Measurements from ENCODE around the gene FRZB.

FRZB gene

GRCh38 chr2:182834293-182834692 lies 32.1 kb downstream of the FRZB start:
- no peak for DNase-seq (ENCODE audit: low read depth in 2 of 2)

DNA sequence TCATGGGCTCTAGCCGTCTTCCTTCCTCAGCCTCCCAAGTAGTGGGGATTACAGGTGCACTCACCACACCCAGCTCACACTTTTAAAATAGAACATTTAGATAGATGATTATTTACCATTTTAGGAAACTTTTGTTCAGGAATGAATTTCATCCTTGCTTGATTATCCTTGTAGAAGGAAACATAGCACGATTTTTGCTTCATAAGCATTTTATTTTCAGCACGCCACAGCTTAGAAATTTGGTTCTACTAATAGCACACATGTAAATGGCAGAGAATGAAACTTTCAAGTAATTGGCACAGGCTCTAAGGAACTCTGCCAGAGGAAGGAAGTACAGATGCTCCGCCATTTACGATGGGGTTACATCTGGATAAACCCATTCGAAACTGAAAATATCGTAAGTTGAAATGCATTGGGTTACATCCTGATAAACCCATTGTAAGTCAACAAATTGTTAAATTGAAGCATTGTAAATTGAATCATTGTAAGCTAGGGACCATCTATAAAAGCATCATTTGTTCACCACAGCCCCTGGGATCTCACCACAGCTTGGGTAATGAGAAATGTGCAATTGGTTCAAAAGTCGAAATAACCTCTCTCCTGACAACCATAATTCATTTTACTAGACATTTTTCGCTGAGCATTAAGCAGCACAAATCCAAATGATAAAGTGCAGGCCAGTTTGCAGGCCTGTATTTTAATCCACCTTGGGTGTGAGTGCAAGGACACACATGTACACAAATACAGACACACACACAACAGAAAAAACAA lies 33.2 kb downstream of the FRZB start:
- DNase-seq (ENCODE audit: low read depth in 2 of 2) = no peak

GRCh38 chr2:182831921-182832320 lies 34.5 kb downstream of the FRZB start:
- DNase-seq (ENCODE audit: low read depth in 2 of 2) = no peak

- no peak for DNase-seq (ENCODE audit: low read depth in 2 of 2)
Measured at GRCh38 chr2:182831101-182831500, 35.3 kb downstream of the FRZB start.

- no peak for DNase-seq (ENCODE audit: low read depth in 2 of 2)
Measured at GRCh38 chr2:182827182-182827879, 39.1 kb downstream of the FRZB start.

GRCh38 chr2:182826496-182826895 lies 39.9 kb downstream of the FRZB start:
- no peak for DNase-seq (ENCODE audit: low read depth in 2 of 2)

DNA sequence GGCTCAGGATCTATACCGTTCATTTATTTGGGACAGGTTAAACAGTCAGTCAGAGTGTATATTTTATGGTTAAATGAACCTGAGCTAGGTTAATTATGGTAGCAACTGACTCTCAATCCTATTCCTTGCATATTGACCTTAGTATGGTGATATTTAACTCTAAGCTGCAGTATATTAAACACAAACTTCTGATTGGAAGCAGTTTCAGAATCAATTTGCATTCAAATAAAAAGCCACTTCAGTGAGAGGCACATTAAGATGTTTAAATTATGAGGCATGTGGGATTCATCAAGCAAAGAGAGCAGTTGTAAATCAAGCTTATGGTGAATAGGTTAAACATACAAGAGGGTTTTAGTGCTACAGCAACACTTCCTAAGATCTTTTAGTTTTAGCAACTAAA lies 40.4 kb downstream of the FRZB start:
- no peak for DNase-seq (ENCODE audit: low read depth in 2 of 2)

GRCh38 chr2:182824767-182825158 lies 41.7 kb downstream of the FRZB start:
- no peak for DNase-seq (ENCODE audit: low read depth in 2 of 2)

DNA sequence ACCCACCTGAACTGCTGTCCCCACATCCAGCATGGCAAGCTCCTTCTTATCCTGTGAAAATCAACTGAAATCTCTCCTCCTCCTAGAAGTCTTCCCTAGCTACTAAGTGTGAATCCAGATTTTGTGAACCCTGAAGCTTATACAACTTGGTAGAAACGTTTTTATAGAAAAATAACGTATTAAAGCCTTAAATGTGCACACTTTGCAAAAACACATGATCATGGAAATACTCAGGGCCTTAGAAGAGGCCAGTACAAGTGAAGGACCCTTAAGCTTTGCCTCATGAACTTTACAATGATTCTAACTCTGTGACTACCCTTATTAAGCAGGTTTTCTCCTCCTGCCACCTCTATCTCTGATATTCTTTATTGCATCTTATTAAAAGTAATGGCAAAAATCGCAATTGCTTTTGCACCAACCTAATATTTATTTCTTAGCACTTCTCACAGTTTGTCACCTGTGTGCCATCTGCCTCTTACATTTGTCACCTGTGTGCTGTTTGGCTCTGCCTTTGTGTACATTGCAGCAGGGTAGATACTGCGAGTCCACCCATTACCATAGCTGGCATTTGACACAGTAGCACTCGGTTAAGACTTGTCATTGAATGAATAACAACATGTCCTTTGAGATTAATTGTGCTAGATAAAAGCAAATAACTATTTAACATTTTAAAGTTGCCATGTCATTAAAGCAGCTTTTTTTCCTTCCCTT lies 42.2 kb downstream of the FRZB start:
- no peak for DNase-seq (ENCODE audit: low read depth in 2 of 2)

DNA sequence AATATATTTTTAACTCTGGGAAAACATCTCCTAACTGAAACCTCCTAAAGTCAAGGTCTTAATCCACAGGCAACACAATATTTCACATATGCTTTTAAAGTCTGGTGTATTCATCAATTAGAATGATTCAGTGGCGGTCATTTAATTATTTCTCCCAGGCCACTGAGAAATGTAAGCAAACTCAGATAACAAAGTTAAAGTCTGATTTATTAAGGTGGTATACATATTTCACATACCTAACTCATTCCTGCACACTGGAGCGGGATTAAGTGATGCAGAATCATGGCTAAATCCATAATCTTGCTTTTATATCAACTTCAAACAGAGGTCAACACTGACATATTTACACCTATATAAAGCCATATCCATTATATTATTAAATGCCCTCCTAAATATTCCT lies 43.7 kb downstream of the FRZB start:
- DNase-seq (ENCODE audit: low read depth in 2 of 2) = no peak

GRCh38 chr2:182821182-182821581 lies 45.3 kb downstream of the FRZB start:
- no peak for DNase-seq (ENCODE audit: low read depth in 2 of 2)

- no peak for DNase-seq (ENCODE audit: low read depth in 2 of 2)
Measured at GRCh38 chr2:182819412-182819811, 47.0 kb downstream of the FRZB start.

GRCh38 chr2:182818925-182819324 lies 47.5 kb downstream of the FRZB start:
- no peak for DNase-seq (ENCODE audit: low read depth in 2 of 2)

GRCh38 chr2:182818501-182818900 lies 47.9 kb downstream of the FRZB start:
- DNase-seq (ENCODE audit: low read depth in 2 of 2) = no peak

- no peak for DNase-seq (ENCODE audit: low read depth in 2 of 2)
Measured at GRCh38 chr2:182817558-182817957, 48.9 kb downstream of the FRZB start.

DNA sequence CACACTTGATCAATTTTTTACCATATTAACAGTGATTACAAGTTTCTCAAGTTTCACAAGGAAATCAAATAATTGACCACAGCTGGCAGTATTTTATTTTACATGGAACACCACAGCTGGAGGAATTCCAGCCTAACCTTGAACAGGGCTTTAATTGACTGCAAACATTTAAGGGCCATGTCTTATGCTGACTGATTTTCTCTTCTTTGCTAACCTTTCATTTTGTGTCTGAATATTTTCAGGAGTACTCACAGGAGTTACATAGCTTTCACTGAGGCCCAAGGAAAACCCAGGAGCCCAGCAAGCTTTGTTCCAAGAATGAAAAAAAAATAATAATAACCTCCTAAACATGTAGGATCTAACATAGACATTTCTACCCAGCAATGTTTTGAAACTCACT lies 49.6 kb downstream of the FRZB start:
- no peak for DNase-seq (ENCODE audit: low read depth in 2 of 2)

GRCh38 chr2:182814804-182815203 lies 51.6 kb downstream of the FRZB start:
- no peak for DNase-seq (ENCODE audit: low read depth in 2 of 2)

- DNase-seq (ENCODE audit: low read depth in 2 of 2) = no peak
Measured at GRCh38 chr2:182814380-182814779, 52.1 kb downstream of the FRZB start.

GRCh38 chr2:182810087-182810486 lies 56.4 kb downstream of the FRZB start:
- DNase-seq (ENCODE audit: low read depth in 2 of 2) = no peak

DNA sequence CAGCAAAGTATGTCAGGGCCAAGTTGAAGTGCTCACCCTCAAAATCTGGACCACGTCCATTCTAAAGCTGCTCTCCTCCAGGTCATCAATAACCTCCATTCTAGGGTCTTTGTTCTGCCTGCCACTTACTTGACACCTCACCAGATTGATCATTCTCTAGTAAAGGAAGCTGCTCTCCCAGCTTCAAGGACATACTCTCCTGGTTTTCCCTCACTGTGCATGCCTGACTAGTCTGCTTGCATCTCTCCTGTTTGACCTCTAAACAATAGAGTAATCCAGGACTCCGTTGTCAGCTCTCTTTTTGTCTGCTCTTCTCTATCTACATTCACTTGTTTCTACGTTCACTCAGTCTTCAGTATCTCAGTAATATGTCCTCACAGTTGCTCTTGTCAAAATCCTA lies 59.1 kb downstream of the FRZB start:
- DNase-seq (ENCODE audit: low read depth in 2 of 2) = no peak

GRCh38 chr2:182804128-182804527 lies 62.3 kb downstream of the FRZB start:
- no peak for DNase-seq (ENCODE audit: low read depth in 2 of 2)

DNA sequence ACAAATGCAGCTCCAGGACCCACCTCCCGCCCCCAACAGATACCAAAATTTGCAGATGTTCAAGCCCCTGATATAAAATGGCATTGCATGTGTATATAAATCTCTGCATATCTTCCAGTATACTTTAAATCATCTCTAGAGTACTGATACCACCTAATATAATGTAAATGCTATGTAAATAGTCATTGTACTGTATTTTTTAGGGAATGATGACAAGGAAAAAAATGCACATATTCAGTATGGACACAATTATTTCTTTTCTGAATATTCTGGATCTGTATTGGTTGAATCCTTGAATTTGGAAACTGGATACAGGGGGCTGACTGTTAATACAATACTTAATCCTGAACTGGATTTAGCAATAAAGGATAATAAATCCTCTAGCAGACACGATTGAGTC lies 67.7 kb downstream of the FRZB start:
- no peak for DNase-seq (ENCODE audit: low read depth in 2 of 2)

GRCh38 chr2:182792441-182792840 lies 74.0 kb downstream of the FRZB start:
- DNase-seq (ENCODE audit: low read depth in 2 of 2) = no peak
